ENCODE measurements around the gene MBD3.

GRCh38 chr19:1633269-1633826 is 40.7 kb upstream of the MBD3 start:
- TF ChIP-seq CTCF (IDR thresholded peaks at IDR 0.05) (no peak), POLR2A (IDR thresholded peaks at IDR 0.05) (no peak)
